Measurements from ENCODE around the gene ZNF526. TPM values are rescaled to one million over a fixed set of nuclear protein-coding genes. Genes with fewer than 3 reads are reported as not detected.
A peak's percentile ranks its signal among the peaks of the same experiment; 100 is the strongest.

Gene ZNF526
- 5.9 TPM for total RNA-seq
- long read RNA-seq, full-length matches to known transcripts = 6 of 6 reads
- long read RNA-seq, partial matches to known transcripts = 0 of 6 reads
- long read RNA-seq, other reads (novel, unspliced or antisense) = 0 of 6 reads

GRCh38 chr19:42219812-42220750 is at the start of gene ZNF526:
ZNF526 (plus strand) TSS chr19:42220312; CDS start chr19:42224404, 4,092 bp downstream.
- intact Hi-C loops (cut with micrococcal nuclease) = no loop called here
- H3K9me3 ChIP-seq (replicated peaks) = no peaks in the 10 kb centered on the region
- TF ChIP-seq CTCF (IDR thresholded peaks at IDR 0.05; ENCODE audit: borderline replicate concordance) = no peak
- no peaks in the 10 kb centered on the region for H3K27me3 ChIP-seq (ENCODE audit: low read depth)
- peak within 1 kb of the TSS; percentile 89 for H3K27ac ChIP-seq (replicated peaks)
- H3K4me1 ChIP-seq = peaks cover 59% of the 10 kb centered on the region
- peaks cover 13% of the 10 kb centered on the region for H3K36me3 ChIP-seq
- peak within 1 kb of the TSS; percentile 91 for H3K4me3 ChIP-seq
- peak; percentile 97 for DNase-seq

- H3K27ac ChIP-seq (replicated peaks) = no peak overlapping the region
- no peak overlapping the region for H3K4me3 ChIP-seq
- intact Hi-C loops (cut with micrococcal nuclease) = no loop called here
- no peak for TF ChIP-seq CTCF (IDR thresholded peaks at IDR 0.05; ENCODE audit: borderline replicate concordance)
- peaks cover 3% of the 10 kb centered on the region for H3K4me1 ChIP-seq
- no peak for DNase-seq
- peaks cover 64% of the 10 kb centered on the region for H3K27me3 ChIP-seq (ENCODE audit: low read depth)
- H3K36me3 ChIP-seq = no peaks in the 10 kb centered on the region
- H3K9me3 ChIP-seq (replicated peaks) = no peaks in the 10 kb centered on the region
Measured at GRCh38 chr19:42170715-42171114, 49.4 kb upstream of the ZNF526 start.

GRCh38 chr19:42172261-42172660 is 47.9 kb upstream of the ZNF526 start:
- Histone ChIP-seq H3K9me3 (replicated peaks) (no peaks in the 10 kb centered on the region), H3K36me3 (no peaks in the 10 kb centered on the region), H3K27me3 (ENCODE audit: low read depth) (peaks cover 68% of the 10 kb centered on the region), H3K27ac (replicated peaks) (no peak overlapping the region), H3K4me1 (peaks cover 14% of the 10 kb centered on the region), H3K4me3 (no peak overlapping the region)
- no peak for TF ChIP-seq CTCF (IDR thresholded peaks at IDR 0.05; ENCODE audit: borderline replicate concordance)
- DNase-seq = no peak
- intact Hi-C loops (cut with micrococcal nuclease) = no loop called here

GRCh38 chr19:42173695-42174094 is 46.4 kb upstream of the ZNF526 start:
- Histone ChIP-seq H3K36me3 (no peaks in the 10 kb centered on the region), H3K27me3 (ENCODE audit: low read depth) (peaks cover 83% of the 10 kb centered on the region), H3K4me1 (peaks cover 16% of the 10 kb centered on the region), H3K4me3 (no peak overlapping the region), H3K27ac (replicated peaks) (no peak overlapping the region), H3K9me3 (replicated peaks) (no peaks in the 10 kb centered on the region)
- intact Hi-C loops (cut with micrococcal nuclease) = no loop called here
- no peak for DNase-seq
- TF ChIP-seq CTCF (IDR thresholded peaks at IDR 0.05; ENCODE audit: borderline replicate concordance) = no peak

- no peak for TF ChIP-seq CTCF (IDR thresholded peaks at IDR 0.05; ENCODE audit: borderline replicate concordance)
- Histone ChIP-seq H3K4me3 (no peak overlapping the region), H3K9me3 (replicated peaks) (no peaks in the 10 kb centered on the region), H3K36me3 (no peaks in the 10 kb centered on the region), H3K4me1 (peaks cover 16% of the 10 kb centered on the region), H3K27me3 (ENCODE audit: low read depth) (peaks cover 88% of the 10 kb centered on the region), H3K27ac (replicated peaks) (no peak overlapping the region)
- intact Hi-C loops (cut with micrococcal nuclease) = no loop called here
- DNase-seq = no peak
Measured at GRCh38 chr19:42174188-42174587, 45.9 kb upstream of the ZNF526 start.
